ENCODE results near the gene CCIN. TPM values are rescaled to one million over a fixed set of nuclear protein-coding genes. Genes with fewer than 3 reads are reported as not detected.

The CCIN gene
- total and polyA plus RNA-seq, 9 of the 15 experiments (the other 6 are each of a cell fraction or from before 2014, with no cell fraction given) = not detected

GRCh38 chr9:36134761-36135505, 34.3 kb upstream of the CCIN start:
- Histone ChIP-seq H2AFZ (ENCODE audit: low read depth, low read length) (no peak overlapping the region), H3K79me2 (ENCODE audit: control insufficient read depth, insufficient read depth, low read length) (peaks cover 4% of the 10 kb centered on the region; the same call in 1 of the 3 replicates), H3K36me3 (ENCODE audit: control insufficient read depth, insufficient read depth, low read length) (no peaks in the 10 kb centered on the region), H3K9me1 (ENCODE audit: control insufficient read depth, insufficient read depth, low read length) (no peaks in the 10 kb centered on the region), H3K4me1 (replicated peaks in 1 of 2; ENCODE audit: control insufficient read depth in 2 of 2, insufficient read depth in 2 of 2, low read length in 2 of 2) (peaks cover 0 to 23% of the 10 kb centered on the region in 2 experiments; a peak in 3 of 5 replicates), H3K27me3 (ENCODE audit: control insufficient read depth in 2 of 2, insufficient read depth in 2 of 2, low read length in 2 of 2) (no peaks in the 10 kb centered on the region), H3K4me3 (no peak overlapping the region), H3K4me2 (ENCODE audit: insufficient read depth, low read length) (no peak overlapping the region), H3K27ac (ENCODE audit: extremely low read depth, low read depth, low read length) (no peak overlapping the region), H3K9ac (ENCODE audit: insufficient read depth in 1 of 2, low read depth in 2 of 2, low read length in 2 of 2) (no peak overlapping the region), H4K20me1 (replicated peaks; ENCODE audit: control insufficient read depth, insufficient read depth, low read length) (no peaks in the 10 kb centered on the region; the same call in 1 of the 2 replicates), H3K9me3 (replicated peaks; ENCODE audit: control insufficient read depth, insufficient read depth, low read depth, low read length) (no peaks in the 10 kb centered on the region)
- ChIA-PET POLR2A (no interaction called here), CTCF (ENCODE audit: low intra/inter-chr PET ratio) (no interaction called here)
- TF ChIP-seq CUX1 (CRISPR knock-in tag; IDR thresholded peaks at IDR 0.05) (no peak), GTF3C2 (IDR thresholded peaks at IDR 0.05; ENCODE audit: borderline replicate concordance, extremely low read depth, insufficient read length) (no peak), HNRNPK (IDR thresholded peaks at IDR 0.05; ENCODE audit: low read depth, low read length, poor library complexity, severe bottlenecking) (no peak), YY1 (IDR thresholded peaks at IDR 0.05; ENCODE audit: borderline replicate concordance in 1 of 3, control insufficient read depth in 1 of 3, extremely low read depth in 1 of 3, insufficient read depth in 3 of 3, insufficient read length in 1 of 3, insufficient replicate concordance in 2 of 3, low read depth in 1 of 3, low read length in 2 of 3) (no peak), NELFE (IDR thresholded peaks at IDR 0.05; ENCODE audit: insufficient read depth, insufficient read length) (no peak), MECOM (CRISPR knock-in tag; IDR thresholded peaks at IDR 0.05) (no peak)
- no peak for DNase-seq (ENCODE audit: extremely low read depth in 1 of 4, low spot score in 3 of 4)
- in situ Hi-C loops (cut with MboI) = no loop called here
- intact Hi-C loops (cut with micrococcal nuclease) = no loop called here
- 48% methylated on average over 9 of the region's 9 CpGs for WGBS (ENCODE audit: insufficient coverage, low coverage, missing lambda C conversion rate)
- no peak for FAIRE-seq
- no peak for ATAC-seq
- BruUV-seq (replicated peaks) = no TSS peak

All from K562 (cell line).